ENCODE measurements around the gene LSR.

Gene LSR

GRCh38 chr19:35272954-35273649 is 24.3 kb downstream of the LSR start:
- TF ChIP-seq CTCF (IDR thresholded peaks at IDR 0.05; ENCODE audit: low read depth, low read length): no peak
- DNase-seq: no peak
- peaks cover 33% of the 10 kb centered on the region for H3K36me3 ChIP-seq

GRCh38 chr19:35273686-35274259 is 25.0 kb downstream of the LSR start:
- Histone ChIP-seq H3K4me1 (no peaks in the 10 kb centered on the region), H3K36me3 (peaks cover 36% of the 10 kb centered on the region)

More at GRCh38 chr19:35272954-35273649, 24.3 kb downstream of the LSR start:
- Histone ChIP-seq H3K9me3 (no peaks in the 10 kb centered on the region), H3K27me3 (no peaks in the 10 kb centered on the region), H3K4me3 (ENCODE audit: low read depth, low read length) (no peak overlapping the region), H3K4me1 (no peaks in the 10 kb centered on the region)

GRCh38 chr19:35274323-35274722 is 25.5 kb downstream of the LSR start:
- no peak for DNase-seq
- H3K4me3 ChIP-seq (ENCODE audit: low read depth, low read length): no peak overlapping the region
- H3K27me3 ChIP-seq: no peaks in the 10 kb centered on the region
- H3K4me1 ChIP-seq: no peaks in the 10 kb centered on the region
- H3K36me3 ChIP-seq: peaks cover 41% of the 10 kb centered on the region
- no peaks in the 10 kb centered on the region for H3K9me3 ChIP-seq
- no peak for TF ChIP-seq CTCF (IDR thresholded peaks at IDR 0.05; ENCODE audit: low read depth, low read length)

More at GRCh38 chr19:35273686-35274259, 25.0 kb downstream of the LSR start:
- DNase-seq: no peak
- no peak for TF ChIP-seq CTCF (IDR thresholded peaks at IDR 0.05; ENCODE audit: low read depth, low read length)
- Histone ChIP-seq H3K9me3 (no peaks in the 10 kb centered on the region), H3K27me3 (no peaks in the 10 kb centered on the region), H3K4me3 (ENCODE audit: low read depth, low read length) (no peak overlapping the region)

- H3K27me3 ChIP-seq: no peaks in the 10 kb centered on the region
- no peak for DNase-seq
- H3K4me3 ChIP-seq (ENCODE audit: low read depth, low read length): no peak overlapping the region
- peaks cover 5% of the 10 kb centered on the region; the same call in 1 of the 2 replicates for H3K4me1 ChIP-seq
- H3K9me3 ChIP-seq: no peaks in the 10 kb centered on the region
- peaks cover 27% of the 10 kb centered on the region for H3K36me3 ChIP-seq
- no peak for TF ChIP-seq CTCF (IDR thresholded peaks at IDR 0.05; ENCODE audit: low read depth, low read length)
These were observed 28.0 kb downstream of the LSR start for GRCh38 chr19:35276706-35277281.

GRCh38 chr19:35278578-35279284 is 29.9 kb downstream of the LSR start:
- Histone ChIP-seq H3K27me3 (no peaks in the 10 kb centered on the region), H3K36me3 (peaks cover 19% of the 10 kb centered on the region), H3K4me1 (peaks cover 5% of the 10 kb centered on the region; the same call in 1 of the 2 replicates), H3K9me3 (no peaks in the 10 kb centered on the region), H3K4me3 (ENCODE audit: low read depth, low read length) (no peak overlapping the region)
- no peak for DNase-seq
- TF ChIP-seq CTCF (IDR thresholded peaks at IDR 0.05; ENCODE audit: low read depth, low read length): no peak

All from BE2C (cell line).